CD4-positive, alpha-beta T cell treated with Interleukin-15 for 4 hours (primary cell): ENCODE measurements around the gene TSTD1.
"Not testable (repeated sequence)": the region's sequence is repeated elsewhere in the genome, so short reads cannot be mapped to it uniquely, and the experiment has no call there.

ENCODE experiments used
- DNase-seq: peaks from one replicate; pipeline ENCODE4 v3.0.0-alpha.2; 2020; ENCODE audit warnings: low spot score

TSTD1 gene

DNA sequence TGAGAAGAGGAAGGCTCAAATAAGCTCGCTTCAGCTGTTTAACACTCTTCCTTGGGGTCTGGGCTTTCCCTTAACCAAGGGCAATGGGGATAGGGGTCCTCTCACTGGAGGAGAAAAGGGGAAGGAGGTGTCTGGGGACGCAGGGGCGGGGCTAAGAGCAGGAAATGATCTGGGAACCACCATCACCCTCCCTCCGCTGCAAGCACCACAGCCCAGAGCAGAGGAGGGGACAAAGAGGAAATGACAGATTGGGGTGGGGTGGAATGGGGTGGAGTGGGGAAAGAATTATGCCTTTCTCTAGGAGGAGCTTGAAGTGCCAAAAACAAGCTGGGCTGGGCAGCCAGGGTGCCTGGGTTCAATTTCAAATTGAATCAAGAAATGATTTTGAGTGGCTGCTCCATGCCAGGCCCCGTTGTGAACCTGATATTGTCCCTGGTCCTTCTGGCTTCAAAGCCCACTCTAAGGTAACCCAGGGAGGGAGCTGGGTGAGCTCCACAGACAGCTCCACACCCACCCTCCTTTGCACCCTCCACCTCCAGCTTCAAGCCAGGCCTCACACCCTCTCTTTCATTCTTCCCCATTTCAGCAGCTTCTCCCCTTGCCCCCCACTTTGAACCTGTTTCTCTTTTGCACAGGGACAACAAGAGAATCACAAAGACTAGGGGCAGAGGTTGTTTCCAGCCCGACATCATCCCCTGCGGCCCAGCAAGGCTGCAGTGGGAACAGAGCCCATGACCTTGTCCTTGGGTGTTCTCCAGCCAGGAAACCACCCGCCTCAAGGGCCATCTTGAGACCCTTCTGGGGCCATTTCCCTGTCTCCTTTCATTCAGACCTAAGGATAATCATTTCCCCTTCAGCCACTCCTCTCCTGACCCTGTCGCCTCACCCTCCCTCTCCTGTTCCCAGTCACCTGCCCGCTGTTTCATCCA is 29.8 kb upstream of the TSTD1 start:
- peak; percentile 83 for DNase-seq

DNA sequence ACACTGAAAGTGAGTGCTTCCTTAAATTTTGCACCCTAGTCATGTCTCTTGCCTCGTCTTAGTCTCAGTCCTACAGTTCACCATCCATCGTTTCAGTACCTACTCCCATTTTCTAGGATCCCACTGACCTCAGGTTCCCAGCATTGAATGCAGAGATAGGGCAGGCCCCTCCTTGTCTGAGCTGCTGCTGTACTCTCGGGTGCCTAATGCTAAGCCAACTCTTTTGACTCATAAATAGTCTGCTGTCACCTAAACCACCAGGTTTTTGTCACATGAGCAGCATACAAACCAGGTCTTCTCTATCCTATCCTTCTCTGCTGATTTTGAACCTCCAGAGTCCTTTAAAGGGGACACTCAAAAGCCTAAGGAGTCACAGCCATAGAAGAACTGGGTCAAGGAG is 27.9 kb upstream of the TSTD1 start:
- peak; percentile 36 for DNase-seq

DNA sequence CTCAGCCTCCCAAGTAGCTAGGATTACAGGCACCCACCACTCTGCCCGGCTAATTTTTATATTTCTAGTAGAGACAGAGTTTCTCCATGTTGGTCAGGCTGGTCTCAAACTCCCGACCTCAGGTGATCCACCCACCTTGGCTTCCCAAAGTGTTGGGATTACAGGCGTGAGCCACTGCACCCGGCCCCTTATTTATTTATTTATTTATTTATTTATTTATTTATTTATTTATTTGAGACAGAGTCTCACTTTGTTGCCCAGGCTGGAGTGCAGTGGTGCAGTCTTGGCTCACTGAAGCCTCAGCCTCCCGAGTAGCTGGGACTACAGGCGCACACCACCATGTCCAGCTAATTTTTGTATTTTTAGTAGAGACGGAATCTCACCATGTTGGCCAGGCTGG is 26.9 kb upstream of the TSTD1 start:
- not testable (repeated sequence) for DNase-seq

DNA sequence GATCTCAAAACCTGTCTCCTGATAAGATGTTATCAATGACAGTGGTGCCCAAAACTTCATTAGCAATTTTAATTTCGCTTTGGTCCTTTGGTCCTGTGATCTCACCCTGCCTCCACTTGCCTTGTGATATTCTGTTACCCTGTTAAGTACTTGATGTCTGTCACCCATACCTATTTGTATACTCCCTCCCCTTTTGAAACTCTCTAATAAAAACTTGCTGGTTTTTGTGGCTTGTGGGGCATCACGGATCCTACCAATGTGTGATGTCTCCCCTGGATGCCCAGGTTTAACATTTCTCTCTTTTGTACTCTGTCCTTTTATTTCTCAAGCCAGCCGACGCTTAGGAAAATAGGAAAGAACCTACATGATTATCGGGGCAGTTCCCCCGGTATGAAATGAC is 25.2 kb upstream of the TSTD1 start:
- DNase-seq = not testable (repeated sequence)

DNA sequence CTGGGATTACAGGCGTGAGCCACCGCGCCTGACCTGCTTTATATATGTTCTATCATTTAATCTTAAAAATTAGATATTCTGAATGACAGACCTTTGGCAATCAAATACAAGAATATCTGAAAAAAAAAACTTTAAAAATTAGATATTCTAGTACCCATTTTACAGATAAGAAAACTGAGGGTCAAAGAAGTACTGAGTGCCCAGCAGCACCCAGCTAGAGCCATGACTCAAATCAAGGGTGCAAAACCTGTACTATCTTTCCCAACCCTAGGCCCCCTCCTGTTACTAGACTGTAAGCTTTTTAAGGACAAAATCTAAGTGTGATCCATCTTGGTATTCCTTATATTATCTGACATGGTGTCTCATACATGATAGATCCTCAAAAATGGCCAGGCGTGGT is 22.7 kb upstream of the TSTD1 start:
- no peak for DNase-seq

DNA sequence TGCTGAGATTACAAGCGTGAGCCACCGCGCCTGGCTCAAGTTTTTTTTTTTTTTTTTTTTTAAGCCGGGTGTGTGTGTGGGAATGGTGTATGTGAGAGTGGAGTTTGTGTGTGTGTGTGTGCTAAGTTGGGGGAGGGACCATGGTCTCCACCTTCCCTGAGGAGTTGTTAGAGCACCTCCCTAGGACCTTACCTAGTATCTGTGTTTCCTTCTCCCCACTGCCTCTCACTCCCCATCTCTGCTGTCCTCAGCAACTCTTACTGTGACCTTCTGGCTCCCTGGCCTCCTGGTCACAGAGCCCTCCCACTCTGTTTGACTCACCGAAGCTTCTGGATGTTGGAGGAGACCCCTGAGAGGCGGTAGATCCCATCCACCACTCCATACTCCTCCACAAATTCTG is 20.5 kb upstream of the TSTD1 start:
- no peak for DNase-seq

DNA sequence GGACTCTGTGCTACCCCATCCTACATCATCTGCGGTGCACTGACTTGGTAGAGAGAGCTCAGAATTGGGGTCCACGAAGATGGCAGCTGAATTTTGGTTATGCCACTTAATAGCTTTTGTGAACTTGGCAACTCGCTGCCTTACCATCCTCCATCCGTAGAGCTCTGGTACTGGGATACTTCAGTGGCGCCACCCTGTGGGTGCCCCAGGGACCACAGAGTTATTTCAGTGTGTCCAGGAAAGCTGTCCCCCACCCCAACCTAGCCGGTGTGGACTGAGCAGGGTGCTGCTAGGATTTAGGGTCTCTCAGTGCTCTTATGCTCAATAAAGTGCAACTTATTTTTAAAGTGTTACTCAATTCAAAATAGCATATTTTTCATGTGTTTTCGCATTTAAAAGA is 16.0 kb upstream of the TSTD1 start:
- no peak for DNase-seq

DNA sequence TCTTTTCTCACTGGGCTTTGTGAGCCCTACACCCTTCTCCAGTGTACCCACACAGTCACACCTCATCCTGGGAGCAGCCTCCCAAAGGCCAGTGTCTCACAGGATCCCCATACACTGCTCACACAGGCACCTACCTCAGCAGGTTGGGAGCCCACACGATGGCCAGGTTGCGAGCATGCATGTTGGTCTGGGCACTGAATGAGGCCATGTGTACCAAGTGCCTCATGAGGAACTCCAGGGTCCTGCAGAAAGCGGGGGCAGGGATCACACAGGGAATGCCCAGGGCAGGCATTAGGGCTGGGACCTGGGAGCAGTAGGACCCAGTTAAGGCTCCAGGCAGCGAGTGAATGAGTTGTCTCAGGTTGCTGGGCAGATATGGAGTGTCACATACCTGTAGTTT is 15.5 kb upstream of the TSTD1 start:
- DNase-seq = no peak

DNA sequence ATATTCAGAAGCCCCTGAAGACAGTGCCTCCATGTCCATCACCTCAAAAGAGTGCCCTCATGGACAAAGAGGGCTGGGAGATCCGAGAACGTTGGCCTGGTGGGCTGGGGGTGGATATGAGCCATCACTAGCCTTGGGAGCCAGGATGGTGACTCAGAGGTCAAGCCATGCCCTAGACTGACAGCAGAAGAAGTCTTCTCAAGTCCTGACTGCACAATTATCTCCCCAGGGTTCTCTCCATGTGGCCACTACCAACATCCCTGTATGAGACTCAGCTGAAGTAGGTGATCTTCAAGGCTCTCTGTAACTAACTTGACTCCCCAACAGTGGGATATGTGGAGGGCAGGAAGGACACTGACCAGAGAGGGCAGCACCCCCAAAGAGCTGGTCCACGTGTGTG is 14.1 kb upstream of the TSTD1 start:
- no peak for DNase-seq

DNA sequence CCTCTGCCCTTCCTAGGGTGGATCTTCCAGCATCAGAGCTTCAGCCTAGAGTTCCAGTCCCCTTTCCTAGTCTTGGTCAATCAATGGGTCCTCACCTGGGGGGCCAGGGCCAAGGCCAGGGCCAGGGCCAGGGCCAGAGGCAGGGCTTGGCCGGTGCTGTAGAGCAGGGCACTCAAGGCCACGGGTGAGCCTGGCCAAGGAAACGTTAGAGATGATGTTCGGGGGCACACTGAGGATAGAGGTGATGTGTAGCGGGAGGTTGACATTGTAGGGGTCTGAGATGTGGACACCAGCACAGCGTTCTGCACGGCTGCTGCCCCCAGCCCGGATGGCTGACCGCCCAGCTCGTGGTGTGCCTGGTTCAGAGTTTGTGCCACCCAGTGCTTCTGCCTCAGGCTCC is 12.5 kb upstream of the TSTD1 start:
- no peak for DNase-seq

DNA sequence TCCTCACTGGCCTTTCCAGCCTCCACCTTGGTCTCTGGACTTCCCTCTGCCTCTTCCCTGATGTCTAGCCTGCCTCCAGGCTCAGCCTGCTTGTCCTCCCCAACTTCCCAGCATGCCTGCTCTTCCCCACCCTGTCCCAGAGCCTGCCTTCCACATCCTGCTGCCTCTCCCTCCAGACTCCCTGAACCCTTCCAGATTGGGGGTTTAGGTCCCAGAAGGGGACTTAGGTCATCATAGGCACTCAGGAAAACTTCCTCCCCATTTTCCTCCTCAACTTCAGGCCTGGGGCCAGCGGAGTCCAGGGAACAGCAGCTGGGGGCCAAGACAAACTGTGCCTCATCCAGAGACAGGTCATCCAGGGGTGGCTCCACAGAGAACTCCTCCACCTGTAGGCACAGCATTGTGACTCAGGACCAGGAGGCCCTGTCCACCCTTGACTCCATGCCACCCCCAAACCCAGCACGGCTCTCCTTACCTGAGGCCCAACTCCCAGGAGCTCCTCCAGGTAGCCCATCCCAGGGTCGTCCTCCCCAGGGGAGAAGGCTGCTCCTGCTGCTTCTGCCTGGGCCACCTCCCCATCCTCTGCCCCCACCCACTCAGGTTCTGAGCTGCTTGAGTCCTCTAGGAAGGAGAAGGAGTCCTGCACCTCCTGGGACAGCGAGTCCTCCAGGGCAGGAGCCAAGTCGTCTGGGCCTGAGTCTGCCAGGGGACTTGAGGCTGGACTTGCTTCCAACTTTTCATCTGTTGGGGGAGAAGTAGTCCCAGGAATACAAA is 10.4 kb upstream of the TSTD1 start:
- DNase-seq = no peak

DNA sequence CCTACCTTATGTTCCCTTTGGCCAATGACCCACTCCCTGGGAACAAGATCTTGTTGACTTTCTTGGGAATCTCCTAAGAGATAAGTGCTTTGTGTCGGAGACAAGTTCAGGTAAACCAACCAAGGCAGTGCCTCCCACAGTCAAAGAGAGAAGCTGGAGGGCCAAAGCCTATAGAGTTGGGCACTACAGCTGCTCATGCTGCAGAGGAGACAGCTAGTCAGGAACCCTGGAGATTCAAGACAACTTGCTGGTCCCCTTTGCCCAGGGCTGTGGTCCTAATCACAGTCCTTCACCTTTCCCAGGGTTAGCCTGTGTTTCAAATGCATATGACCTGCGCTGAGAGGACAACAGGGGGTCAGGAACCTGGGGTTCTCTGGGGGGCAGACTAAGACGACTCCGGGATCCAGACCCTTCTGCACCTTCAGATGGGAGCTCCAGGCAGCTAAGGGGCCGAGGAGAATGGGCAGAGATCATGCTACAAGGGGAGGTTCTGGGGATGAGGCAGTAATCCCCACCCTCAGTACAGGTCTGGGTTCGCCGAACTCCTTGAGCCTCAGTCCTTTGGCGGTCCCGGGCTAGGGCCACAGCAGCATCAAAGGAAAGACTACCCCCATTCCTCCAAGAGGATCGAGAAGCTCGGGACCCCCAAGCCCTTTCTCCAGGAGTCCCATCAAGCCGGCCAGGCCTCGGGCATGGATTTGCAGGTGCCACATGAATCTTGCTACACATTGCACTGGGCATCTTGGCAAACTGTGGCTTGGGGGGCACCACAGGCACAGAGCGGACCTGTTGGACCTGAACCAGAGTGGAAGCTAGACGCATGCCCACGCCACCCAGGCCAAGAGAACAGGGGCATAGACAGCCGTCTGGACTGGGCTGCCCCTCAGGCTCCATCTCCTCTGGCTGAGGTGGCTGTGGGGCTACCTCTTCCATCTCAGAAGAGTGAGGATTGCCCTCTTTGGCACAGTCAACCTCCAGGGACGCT is 9.0 kb upstream of the TSTD1 start:
- no peak for DNase-seq

DNA sequence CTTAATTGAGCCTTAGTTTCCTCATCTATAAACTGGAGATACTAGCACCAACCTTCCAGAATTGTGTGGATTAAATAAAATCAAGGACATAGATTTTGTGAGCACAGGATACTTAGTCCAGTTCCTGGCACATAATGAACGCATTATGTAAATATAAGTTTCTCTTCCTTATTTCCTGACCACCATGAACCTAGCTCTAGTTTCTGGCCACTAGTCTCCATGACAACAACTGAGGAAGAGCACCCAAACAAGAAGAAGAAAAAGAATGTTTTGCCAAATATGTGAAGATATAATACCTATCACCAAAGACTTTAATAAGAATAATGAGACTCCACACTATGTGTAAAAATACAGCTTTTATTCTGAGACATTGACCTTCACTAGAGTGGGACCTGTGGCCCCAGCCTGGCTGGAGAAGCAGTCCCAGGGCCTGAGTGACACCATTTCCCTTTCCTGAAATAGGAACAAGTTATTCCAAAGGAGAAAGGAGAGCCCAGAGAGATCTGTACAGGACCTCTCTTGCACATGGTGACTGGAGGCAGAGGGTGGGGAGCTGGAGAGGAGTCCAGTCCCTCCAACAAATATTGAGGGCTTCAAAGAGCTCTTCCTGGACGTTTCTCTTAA is 8.0 kb upstream of the TSTD1 start:
- no peak for DNase-seq

DNA sequence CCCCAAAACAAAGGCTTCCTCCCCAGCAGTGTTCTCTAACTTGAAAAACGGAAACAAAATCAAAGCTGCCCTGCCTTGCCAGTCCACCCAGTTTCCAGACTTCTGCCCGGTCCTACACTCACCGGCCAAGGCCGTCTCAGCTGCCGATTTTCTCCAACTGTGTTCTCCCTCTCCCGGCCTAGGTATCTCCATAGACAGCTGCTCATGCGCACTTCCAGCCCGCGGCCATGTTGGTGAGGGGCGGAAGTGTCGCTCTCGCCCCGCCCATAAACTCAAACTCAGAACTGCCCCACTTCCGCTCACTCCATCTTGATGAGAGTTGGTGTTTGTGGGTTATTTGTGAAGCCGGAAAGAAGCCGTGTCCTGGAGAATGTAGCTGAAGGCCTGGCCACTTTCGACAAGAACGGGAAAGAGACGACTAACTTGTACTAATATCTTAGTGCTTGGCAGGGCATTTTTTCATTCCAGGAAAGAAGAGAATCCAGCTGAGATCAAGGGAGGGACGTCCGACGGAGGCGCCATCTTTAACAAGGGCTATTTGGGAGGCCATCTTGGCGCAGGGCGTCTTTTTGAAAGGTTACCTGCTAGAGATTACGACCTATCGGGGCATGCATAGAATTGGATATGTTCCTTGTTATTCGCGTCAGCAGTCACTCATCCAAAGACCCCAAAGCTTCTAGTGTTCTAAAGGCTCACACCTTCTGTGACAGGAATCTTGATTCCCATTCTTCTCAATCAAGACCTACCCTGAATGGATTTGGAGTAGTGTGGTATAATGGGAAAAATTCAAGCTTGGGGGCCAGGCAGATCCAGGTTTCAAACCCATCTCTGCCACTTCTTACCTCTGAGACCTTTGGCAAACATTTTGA is 7.2 kb upstream of the TSTD1 start, which contains the start of gene USF1:
TSS of gene USF1 (minus strand) at position 242 of the 869 bp plus-strand sequence. CDS start 2,702 bp downstream, outside the sequence.
- DNase-seq = peak; percentile 94

DNA sequence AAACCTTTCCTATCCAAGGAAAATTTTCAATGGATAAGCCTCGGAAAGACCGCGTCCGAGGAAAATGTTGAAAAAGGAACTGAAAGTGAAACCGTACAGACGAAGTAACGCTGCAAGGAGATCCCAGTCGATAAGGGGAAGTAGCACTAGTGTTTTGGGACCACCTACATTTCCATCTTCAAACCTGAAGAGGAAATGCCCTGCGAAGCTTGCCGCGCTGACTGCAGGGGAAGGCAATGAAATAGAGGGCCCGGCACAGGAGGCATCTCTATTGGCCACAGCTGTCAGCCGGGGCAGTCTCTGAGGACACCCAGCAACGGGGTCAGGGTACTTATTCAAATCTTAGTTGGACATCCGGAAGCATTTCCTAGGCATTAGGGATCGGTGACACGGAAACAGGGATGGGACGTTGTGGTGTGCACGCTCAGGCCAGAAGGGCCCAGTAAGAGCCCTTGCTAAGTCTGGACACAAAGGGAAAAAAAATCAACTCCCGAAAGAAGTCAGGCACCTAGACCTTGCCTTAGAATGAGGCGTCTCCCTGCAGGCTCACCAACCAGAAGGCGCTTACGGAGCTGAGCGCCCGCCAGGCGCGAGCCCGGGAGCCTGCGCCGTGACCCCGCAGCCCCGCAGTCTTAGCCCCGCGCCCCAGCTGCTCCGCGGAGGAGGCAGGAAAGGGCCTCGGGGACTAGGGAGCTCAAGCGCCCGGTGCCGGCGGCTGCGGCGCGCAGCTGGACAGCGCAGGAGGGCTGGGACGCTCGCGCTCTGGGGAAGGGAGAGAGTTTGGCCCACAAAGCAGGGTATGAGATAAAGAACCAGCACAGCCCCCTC is 6.4 kb upstream of the TSTD1 start:
- DNase-seq = peak; percentile 64

DNA sequence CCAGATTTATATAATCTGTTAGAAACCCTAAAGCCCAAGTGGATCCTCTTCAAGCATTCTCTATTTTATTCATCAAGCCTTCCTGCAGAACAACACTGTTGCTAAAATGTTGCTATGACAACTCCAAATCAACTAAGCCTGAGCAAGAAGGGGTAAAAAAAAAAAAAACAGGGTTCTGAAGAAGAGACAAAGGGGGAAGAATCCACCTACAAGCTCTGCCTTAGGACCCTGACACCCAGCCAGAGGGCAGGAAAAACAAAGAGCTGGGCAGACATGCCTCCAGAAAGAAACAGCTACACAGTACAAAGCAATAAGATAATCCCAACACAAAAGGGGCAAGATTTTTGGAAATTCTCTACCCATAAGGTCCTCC is 5.8 kb upstream of the TSTD1 start:
- DNase-seq = peak; percentile 65

DNA sequence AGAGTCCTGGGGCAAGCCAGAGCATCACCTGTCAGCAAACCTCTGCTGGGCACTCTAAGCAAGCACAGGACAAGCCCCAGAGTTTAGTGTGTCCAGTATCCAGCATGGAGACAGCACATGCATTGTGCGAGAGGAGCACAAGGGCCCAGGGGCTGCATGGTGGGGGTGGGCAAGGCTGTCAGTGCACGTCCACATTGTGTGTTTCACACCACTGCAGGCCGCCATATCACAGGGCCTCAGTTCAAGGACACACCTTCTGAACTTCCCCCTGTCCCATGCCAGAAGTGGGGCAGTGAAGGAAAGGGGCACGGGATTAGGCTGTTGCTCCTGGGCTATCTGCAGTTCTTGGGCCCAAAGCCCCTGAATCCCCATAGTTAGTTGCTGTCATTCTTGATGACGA is 782 bp upstream of the TSTD1 start:
- DNase-seq = no peak

DNA sequence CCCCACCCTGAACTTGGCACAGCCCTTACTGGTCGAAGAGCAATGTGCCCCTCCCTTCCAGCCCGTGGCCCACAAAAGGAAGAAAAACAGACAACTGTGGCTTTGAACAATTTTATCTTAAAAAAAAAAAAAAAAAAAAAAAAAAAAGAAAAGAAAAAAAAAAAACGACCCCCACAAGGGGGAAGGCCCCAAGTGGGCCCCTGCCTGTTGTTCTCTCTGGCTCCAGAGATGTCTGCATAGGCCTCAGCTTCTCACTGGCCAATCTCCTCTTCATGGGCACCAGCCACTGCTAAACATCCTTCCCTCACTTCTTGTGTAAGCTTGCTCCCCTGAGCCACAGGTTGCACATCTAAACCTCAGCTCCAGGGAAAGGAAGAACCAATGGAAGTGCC is 386 bp upstream of the TSTD1 start:
- no peak for DNase-seq

DNA sequence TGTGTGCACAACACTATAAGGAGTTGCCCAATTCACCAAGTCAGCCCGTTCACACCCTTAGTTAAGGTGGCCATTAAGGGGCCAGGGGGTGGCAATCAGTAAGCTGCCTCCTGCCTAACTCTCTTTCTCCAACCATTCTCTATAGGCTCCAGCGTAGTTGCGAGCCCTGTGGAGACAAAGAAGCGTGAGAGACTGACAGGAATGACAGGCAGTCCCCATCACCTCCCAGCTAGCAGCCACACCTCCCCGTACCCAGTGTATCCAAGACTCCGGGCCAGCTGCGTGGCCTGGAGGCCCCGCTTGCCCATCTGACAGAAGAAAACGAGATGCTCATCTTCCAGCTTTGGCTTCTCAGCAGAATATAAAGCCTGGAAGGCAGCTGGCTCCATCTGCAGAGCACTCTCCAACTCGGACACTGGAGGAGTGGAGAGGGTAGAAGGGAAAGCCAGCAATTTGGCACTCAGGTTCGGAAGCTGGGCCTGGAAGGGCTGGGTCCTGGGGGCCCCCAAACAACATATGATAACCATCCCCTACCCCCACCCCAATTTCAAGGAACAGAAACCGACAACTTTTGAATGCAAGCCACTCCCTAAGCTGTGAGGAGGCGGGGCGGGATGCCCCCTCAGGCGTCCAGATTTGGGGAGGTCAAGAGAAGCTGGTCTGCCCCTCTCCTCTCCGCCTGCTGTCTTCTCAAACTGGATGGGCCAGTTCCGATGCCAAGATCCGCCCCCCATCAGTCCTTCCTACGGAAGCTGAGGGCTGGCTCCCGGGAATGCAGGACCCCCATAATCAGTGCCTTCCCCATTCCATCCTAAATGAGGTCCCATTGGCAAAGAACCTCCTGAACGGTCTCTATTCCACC is 872 bp downstream of the TSTD1 start:
- no peak for DNase-seq
